HG02840 (cell line): ENCODE data around the gene NAA80.
A peak's percentile ranks its signal among the peaks of the same experiment; 100 is the strongest.

Experiments
- ATAC-seq: cut with Tn5 transposase; IDR thresholded peaks from one replicate; pipeline ENCODE4 v1.9.1; 2021; ENCODE audit warnings: mild to moderate bottlenecking, moderate library complexity, moderate number of reproducible peaks; ENCODE audit not compliant: unreplicated experiment, low FRiP score

NAA80 gene

DNA sequence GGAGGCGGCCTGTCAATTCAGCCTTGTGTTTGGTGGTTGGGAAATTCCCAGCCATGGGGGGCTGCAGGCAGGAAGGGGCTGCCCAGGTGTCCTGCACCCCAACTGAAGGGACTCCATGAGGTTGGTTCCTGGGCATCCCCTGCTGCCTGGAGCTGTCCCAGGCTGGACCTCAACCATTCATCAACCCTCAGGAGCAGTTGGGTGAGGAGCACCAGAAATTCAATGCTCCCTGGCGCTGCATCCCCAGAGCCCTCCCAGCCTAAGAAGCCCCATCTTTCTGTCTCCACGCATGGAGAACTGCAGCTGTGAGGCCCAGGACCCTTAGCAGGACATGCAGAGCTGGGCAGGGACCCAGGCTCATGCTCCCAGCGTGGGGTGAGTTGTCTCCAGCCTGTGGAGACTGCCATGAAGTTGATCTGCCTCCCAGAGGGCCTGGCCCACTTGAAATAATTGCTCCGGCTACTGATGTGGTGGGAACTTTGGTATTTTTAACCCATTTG, 38.2 kb downstream of the NAA80 start:
- ATAC-seq: no peak

DNA sequence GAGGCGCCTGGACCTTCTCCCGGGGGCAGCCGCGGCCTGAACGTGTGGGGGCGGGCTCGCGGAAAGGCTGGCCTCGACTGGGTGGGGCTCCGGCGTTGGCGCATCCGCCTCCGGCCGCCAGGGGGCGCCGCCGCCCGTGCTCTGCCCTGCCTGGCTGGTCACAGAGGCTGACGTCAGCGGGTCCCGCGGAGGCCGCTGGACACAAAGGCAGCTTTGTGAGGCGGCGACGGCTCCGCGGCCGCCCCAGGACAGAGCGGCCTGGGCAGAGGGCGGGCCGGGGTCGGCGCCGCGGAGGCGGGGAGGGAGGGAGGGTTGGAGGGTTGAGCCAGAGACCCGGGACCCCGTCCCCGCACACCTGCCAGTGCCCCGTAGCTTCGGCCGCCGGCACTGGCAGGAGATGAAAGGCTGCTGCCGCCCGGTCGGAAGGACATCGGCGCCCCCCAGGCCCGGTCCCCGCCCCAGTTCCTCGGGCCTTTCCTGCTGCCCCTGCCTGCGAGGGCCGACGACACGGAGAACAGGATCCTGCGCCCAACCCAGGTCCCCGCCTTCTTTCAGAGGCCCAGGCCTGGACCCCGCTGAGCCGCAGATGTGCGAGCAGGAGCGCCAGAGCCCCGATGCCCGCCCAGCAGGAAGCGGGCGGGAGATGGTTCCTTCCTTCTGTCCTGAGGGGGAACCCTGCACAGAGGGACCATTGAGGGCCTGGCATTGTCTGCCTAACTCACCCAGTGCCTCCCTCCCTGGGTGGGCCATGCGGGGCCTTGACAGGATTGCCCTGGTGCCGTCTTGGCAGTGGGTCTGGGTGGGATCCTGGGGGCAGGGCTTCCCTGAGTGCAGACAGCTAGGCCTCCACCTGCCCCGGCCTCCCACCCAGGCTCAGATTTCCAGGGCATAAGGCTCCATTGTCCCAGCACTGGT, 38.9 kb downstream of the NAA80 start:
- peak; percentile 66 for ATAC-seq

DNA sequence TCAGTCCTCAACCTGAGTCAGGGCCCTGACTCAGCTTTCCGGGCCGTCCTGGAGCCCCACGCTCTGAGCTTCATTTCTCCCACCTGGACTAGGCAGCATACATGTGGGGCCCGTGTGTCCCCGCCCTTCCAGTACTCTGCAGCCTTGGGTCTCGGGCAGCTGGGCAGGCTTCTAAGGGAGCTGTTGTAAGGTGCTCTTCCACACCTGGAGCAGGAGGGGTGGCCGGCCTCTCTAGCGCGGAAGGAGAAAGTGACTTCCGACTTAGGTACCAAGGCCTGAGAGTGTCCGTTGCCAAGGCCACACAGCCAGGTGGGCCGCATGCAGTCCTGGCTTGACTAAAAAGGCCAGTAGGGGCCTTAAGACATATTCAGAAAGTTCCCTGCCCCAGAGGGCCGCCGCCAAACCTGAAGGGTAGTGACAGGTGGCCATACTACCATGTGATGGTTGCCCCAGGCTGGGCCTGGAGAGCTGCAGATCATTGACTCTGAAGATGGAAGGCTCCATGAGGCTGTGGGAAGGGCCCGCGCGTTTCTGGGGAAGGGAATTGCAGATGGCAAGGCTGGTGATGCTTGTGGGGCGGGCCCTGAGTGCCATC, 39.7 kb downstream of the NAA80 start:
- ATAC-seq: peak; percentile 36

DNA sequence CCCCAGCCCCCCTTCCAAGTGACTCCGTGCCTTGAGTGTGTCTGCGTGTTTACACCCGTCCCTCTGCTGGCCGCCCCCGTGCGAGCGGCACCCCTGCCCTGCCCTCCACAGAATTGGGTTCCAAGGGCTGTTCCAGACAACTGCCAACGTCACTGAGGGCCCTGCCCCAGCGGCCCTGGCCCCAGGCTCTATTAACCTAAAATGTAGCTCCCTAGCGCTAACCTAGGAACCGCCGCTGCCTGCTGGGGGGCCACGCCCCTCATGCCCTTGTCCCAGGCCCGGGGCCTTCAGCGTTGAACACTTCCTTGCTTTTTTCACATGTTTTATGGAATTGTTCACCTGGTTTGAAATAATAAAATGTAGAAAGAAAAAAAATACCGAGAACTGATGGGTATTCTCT, 40.2 kb downstream of the NAA80 start:
- no peak for ATAC-seq

DNA sequence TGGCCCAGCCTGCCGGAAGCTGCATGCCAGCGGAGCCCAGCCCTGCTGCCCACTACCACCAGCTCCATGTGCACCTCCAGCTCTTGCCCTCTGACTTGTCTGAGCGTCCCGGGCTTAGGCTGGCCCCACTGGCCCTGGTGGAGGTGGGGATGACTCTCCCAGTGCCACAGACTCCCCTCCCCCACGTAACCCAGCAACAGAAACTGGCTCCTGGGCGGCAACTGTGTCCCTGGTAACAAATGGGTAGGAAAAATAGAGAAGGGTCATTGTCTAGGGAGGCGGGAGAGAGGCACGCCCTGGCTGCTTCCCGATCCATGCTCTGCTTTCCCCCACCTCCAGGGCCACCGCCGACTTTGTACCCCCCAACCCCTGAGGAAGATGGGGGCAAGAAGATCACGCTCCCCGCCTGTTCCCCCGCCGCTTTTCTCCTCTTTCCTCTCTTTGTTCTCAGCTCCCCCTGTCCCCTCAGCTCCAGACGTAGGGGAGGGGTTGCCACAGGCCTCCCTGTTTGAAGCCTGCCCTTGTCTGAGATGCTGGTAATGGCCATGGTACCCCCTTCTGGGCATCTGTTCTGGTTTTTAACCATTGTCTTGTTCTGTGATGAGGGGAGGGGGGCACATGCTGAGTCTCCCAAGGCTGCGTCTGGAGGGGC, 41.0 kb downstream of the NAA80 start:
- ATAC-seq: no peak

DNA sequence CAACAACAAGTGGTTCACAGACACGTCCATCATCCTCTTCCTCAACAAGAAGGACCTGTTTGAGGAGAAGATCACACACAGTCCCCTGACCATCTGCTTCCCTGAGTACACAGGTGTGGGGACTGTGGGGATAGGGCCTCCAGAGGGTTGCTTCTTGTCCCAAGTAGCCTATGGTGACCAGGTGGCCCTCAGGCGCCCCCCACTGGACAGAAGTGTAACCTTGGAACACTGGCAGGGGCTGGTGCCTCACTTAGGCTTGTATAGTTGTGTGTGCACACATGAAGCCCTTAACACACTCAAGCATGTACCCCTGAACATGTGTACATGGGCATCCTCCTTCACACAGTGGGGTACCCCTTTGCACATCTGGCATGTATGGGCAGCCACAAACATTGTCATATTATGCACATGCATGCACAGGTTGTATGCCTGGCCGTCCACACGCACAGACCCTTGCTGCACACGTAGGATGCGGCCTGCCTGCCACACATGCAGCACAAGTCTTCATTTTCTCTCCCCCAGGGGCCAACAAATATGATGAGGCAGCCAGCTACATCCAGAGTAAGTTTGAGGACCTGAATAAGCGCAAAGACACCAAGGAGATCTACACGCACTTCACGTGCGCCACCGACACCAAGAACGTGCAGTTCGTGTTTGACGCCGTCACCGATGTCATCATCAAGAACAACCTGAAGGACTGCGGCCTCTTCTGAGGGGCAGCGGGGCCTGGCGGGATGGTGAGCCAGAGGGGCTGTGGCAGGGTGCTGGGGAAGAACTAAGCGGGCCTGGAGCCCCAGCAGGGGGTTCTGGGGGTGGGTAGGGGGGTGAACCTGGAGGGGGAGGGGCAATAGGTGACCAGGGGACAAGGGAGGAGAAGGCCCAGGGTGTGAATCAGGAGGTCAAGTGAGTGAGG, 42.0 kb downstream of the NAA80 start:
- ATAC-seq: no peak

DNA sequence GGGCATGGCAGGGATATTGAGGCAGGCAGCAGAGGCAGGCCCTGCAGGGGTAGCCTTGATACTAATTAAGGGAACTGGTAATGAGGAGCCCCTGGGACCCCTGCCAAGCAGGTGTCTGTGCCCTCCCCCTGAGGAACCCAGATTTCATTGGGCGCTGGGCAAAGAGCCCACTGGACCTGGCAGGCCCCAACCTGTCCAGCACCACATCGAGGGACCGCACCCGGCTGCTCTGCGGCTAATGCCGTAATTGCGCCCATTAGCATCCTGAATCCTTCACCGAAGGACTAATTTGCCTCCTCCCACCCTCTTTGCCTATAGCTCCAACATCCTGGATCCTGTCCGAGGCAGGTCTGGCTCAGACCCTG, 44.0 kb downstream of the NAA80 start:
- ATAC-seq: no peak

DNA sequence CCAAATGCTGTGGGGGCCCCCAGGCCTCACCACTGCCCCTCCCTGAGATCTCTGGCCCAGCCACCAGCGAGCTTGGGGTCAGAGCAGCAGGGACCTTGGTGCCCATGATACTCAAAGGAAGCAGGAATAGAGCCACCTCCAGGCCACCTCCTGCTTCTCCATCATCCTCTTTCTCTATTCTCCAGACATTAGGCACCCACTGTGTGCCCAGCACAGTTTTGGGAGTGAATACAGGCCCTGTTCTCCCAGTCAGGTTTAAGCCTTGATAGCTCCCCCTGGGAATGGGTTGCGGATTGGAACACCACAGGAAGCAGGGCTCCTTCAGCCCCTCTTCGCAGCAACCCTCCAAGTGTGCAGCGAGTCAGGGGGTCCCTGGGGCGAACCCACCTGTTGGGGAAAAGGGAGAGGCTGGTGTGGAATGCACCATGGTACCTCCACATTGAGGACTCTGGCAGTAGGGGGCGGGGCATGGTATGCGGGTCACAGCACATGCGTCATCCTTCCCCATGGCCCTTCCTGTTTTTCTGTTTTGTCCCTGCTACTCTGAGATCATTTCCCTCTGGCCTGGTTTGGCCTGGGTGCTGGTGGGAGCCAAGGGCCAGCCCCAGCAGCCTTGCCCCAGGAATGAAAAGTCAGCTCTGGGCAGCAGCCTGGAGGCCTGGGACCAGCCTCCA, 44.5 kb downstream of the NAA80 start:
- ATAC-seq: no peak

DNA sequence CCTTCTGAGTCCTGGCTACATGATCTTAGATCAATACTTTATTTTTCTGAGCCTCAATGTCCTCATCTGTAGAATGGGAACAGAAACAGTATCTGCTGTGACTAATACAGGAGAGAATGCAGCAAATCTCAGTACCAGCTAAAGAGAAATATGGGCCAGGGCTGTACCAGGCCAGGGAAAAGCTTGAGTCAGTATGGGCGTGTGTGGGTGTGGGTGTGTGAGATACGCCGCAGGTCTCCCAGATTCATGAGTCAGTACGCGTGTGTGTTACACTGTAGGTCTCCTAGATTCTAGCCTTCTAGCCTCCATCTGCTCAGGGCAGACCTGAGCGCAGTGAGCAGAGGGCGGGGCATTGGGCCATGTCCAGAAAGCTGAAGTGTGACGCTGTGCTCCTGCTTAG, 48.0 kb downstream of the NAA80 start:
- no peak for ATAC-seq

DNA sequence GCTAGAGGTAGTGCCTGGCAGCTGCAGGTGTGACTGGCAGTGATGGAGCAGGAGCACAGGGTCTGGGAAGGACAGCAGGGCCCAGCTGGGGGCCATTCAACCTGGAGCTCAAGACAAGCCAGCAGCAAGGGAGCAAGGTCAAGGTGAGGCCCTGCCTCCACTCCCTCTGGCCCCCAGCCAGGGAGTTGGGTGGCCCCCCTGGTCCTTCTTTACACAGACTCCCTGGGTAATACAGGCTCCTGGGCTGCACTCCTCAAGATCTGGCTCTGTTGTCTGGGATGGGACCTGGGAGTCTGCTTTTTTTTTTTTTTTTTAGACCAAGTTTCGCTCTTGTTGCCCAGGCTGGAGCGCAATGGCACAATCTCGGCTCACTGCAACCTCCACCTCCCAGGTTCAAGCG, 48.7 kb downstream of the NAA80 start:
- ATAC-seq: no peak

DNA sequence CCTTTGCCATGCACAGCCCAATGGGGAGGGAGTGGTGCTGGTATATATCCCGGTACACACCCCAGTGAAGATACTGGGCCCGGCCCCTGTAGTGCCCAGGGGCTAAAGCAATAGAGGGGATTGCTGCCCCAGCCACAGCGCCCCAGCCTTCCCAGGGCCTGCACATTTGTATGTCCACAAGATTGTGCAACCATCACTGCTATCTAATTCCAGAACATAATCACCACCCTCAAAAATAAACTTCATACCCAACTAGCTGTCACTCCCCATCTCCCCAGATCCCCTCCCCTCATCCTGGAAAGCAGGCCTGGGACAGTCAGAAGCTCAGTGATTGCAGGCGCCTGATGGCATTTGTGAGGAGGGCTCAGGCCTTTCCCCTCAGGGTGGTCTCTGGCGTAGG, 49.7 kb downstream of the NAA80 start:
- no peak for ATAC-seq

DNA sequence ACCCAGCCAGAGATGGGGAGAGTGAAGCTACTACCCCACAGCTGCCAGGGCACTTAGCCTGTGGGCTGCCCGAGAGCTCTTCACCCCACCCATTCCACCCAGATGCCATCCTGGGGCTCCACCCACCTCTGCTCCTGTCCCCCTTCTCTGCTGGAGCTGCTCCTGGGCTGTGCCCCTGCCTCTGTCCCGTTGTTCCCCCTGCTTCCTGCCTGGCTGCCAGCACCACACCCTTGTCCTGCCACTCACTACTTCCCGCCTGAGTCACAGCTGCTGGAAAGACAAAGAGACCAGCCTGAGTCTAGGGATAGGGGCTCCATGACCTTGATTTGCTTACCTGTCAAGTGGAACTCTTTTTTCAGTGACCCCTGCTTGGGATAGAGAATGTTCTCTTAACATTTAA, 50.8 kb downstream of the NAA80 start:
- ATAC-seq: no peak

DNA sequence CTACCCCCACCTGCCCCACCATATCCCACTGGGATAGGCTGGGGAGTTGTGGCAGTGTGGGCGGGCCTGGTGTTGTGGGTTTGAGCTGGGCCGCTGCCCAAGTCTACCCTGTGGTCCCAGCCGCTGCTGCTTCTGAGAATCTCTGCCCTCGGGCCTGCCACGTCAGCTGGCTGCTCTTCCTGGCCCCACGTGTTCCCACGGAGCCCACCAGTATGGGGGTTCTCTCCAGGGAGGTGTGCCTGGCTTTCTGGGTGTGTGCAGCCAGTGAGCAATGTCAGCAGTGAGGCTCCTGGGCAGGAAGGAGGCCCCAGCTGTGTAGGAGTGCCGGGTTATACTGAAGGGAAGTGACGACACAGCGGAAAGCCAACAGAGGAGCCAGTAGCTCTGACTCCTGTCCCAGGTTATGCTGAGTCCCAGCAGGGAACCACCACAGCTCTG, 52.7 kb downstream of the NAA80 start:
- peak; percentile 34 for ATAC-seq
